Stimulated activated CD4-positive, alpha-beta T cell treated with anti-CD3 and anti-CD28 coated beads, Interleukin-12 subunit alpha, Interleukin-12 subunit beta, amount 100 ng/mL, for 24 hours (primary cell): Measurements from ENCODE around the gene CMPK2.

Source experiments
- DNase-seq, 2 experiments: peaks; one replicate each; pipeline ENCODE4 v3.0.0-alpha.2; 2020; ENCODE audit warnings: low read depth in 2 of 2

Gene CMPK2

DNA sequence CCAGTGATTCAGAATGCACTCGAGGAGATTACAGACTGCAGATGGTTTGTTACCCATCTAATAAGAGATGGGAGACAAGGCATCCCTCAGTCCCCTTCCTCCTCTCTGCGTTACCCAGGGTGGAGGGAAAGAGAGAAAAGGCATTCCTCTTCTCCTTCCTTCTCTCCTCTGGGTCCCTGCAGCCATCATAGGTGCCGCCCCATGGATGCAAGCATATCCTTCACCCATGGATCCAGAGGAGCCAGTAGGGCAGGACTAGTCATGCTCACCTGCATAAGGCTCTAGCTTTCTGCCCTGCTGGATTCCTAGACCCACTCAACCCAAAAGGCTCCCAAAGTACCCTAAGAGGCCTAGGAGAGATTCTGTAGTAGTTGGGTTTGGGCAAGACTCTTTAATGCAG is 20.4 kb downstream of the CMPK2 start:
- DNase-seq, result no peak

DNA sequence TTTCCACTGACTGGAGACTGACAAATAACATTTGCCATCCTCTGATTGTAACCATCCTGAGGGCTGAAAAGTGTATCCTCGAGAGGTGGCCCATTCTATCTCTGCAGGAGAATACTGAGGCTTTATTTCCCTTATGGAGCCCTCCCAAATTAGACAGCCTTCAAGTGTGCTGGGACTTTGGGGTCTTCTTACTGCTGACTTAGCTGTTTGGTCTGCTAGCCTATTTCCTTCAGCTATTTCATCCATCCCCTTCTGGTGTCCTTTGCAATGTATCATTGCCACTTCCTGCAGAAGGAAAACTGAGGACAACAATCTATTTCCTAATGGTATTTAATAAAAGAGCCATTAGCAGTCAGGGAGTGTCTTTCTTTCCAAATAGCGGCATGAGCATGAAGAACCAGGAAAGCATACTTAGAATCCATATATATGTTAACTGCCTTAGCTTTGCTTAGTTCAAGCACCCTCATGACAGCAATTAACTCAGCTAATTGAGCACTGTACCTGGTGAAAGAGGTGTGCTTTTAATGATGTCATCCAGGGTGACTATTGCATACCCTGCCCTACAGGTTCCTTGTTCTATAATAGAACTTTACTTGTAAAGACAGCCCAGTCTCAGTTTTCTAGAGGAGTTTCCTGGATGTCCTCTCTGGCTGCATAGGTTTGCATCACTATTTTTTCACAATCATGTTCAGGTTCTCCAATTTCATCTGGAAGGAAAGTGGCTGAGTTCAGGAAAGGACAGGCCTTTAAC is 24.0 kb downstream of the CMPK2 start:
- DNase-seq, result no peak

DNA sequence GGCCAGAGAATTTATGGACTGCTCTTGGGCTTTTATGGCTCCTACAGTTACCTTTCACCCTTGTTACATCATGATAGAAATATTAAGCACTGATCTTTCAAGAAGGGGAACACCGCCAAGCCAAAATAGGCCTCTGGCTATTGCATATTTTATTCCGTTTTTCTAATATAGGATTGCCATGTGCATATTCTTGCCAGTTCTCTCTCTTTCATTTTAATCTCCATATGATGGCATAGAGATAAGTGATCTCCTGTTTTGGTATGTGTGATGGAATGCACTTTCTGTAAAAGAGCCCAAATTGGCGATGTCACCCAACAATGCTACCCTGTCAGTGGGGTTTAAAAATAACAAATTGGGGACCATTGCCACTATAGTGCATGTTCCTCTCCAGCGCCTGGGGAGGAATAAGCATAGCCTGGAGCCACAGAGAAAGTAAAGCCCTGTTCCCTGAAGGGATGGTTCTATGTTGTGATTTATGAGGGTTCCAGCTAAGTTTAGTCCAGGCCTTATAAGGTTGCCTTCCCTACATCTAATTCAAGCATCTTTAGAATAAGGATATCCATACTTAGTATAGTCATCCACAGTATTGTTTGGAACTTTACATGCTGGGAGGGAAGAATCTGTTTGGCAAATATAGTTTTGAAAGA is 26.9 kb downstream of the CMPK2 start:
- no peak for DNase-seq

DNA sequence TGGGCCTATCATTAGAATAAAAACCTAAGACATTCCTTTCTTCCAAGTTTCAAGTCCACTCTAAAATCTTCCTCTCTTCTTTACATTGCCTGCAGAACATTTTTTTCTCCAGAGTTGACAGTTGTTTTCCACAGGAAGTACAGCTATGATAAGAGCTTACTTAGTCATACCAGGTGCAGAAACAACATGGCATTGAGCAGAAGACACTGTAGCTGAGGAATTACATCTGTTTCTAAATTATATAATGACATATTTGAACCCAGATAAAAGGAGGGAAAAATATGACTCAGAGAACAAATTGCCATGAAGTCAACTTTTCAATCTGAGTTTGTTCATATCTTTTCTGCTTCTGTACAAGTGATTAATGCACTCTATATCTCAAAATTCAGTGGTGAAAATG is 30.2 kb downstream of the CMPK2 start:
- DNase-seq, result no peak

DNA sequence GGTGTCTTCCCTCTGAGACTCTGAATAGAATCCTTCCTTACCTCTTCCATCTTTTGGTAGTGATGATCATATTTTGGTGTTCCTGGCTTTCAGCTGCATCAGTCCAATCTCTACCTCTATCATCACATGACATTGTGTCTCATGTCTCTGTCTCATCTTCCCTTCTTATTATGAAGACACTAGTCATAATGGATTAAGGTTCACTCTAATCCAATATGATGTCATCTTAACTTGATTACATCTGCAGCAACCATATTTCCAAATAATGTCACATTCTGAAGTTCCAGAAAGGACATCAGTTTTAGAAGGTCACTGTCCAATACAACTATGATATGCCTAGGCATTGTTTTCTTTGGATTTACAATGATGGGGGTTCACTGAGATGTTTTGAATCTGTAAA is 31.5 kb downstream of the CMPK2 start:
- DNase-seq, result no peak

DNA sequence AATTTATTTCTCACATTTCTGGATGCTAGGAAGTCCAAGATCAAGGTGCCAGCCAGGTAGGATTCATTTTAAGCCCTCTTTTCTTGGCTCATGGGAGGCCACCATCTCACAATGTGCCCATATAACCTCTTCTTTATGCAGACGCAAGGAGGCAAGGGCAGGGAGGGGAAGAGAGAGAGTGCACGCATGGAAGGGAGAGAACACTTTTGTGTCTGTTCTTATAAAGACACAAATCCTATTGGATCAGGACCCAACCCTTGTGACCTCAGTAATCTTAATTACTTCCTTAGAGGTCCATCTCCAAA is 32.5 kb downstream of the CMPK2 start:
- DNase-seq, result no peak

DNA sequence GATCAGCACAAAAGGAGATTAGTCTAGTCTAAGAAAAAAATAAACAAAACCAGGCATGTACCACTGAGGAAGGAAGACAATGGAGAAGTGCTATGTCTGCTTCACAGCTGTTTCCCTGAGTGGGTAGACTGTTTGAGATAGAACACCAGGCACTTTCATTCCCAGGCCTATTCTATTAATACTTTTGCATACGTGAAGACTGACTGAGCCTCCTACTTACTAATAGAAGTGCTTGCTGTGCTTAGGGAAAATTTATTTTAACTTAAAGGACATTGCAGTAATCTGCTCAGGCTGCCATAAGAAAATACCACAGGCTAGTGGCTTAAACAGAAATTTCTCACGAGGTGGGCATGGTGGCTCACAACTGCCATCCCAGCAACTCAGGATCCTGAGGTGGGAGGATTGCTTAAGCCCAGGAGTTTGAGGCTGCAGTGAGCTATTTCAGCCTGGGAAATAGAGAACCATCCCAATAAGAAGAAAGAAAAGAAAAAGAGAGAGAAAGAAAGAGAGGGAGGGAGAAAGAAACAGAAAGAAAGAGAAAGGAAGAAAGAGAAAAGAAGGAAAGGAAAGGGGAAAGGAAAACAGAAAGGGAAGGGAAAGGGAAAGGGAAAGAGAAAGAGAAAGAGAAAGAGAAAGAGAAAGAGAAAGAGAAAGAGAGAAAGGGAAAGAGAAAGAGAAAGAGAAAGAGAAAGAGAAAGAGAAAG is 33.0 kb downstream of the CMPK2 start:
- no peak for DNase-seq

DNA sequence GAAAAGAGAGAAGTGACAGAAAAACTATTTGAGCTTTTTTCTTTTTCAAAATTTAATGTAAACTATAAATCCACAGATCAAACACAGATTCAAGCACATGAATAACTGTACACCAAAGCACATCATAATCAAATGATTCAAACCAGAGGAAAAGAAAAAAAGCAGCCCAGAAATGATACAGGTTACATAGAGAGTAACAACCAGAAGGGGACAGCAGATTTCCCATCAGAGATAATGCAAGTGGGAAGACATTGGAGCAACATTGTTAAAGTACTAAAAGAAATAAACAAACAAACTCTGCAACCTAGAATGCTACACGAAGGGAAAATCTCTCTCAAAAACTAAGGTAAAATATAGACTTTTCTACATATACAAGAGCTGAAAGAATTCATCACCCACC is 34.5 kb downstream of the CMPK2 start:
- DNase-seq, result no peak

DNA sequence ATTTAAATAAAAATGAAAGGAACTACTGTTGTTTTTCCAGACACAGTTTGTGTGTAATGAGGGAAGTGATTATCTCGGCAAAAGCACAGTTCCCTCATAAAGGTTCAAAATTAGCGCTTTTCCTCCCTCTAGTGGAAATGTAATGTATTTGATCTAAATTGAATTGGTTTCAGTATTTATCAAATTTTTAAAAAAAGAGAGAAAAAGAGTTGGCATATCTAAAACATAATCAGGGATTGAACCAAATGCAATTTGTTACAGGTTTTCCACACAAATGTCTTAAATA is 37.5 kb downstream of the CMPK2 start:
- DNase-seq, result no peak

DNA sequence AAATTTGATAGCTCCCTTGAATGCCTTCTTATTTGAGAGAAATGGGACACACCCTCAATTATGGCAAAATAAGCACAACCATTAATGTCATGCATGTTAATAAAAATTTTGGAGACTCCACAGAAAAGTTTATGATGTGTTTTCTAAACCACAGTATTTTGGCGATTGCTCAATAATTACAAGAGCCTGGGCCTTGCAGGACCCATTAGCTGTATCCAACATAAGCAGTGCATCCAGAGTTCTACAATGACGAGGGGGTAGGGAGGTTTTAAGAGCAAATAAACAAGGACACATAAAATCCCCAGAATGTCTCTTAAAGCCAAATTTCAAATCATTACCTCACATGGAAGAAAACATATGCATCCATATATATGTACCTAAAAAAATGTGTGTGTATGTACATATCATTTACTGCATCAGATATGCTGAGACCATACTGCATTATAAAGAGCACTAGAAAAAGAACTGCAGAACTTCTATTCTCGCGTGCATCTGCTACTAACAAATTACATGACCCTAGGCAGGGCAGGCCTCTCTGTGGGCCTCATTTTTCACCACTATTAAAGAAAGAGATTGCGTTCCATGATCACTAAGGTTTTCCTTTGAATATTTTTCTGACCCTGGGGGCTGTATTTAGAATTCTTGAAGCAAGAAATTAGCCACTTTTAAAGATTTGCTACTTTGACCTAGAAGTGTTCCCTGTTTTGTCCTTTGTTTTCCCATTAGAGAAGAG is 38.0 kb downstream of the CMPK2 start:
- DNase-seq, result no peak

DNA sequence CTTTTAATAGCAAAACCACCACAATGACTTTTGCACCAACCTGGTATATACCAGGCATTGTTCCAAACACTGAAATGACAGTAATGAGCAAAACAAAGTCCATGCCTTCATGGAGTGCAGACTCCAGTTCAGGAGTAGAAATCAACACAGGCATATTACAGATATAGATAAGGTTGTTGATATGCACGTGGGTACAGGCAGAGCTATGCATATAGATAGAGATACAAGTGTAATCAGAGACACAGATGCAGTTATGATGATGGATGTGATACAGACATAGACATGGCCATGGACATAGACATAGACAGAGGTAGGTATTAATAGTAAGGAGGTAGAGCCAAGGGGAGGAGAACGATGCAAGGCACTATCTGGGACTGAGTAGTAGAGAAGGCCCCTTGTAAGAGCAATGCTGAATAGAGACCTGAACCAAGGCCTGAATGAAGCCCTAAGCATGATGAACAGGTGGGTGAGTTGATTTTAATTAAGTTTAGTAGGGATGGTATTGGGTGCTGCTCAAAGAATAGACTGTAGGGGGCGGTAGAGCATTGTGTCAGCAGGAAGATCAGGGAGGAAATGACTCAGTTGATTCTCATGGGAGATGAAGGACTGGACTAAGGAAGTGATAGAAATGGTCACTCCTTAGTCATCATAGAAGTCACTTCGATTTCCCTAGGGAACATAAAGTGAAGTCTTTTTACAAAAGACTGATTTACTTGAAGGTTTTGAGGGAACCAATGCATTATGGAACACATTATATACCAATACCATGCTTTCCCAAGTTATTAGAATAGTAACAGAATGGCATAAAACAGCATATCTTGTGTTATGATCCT is 39.4 kb downstream of the CMPK2 start:
- peak; percentile 15 to 58 for DNase-seq

DNA sequence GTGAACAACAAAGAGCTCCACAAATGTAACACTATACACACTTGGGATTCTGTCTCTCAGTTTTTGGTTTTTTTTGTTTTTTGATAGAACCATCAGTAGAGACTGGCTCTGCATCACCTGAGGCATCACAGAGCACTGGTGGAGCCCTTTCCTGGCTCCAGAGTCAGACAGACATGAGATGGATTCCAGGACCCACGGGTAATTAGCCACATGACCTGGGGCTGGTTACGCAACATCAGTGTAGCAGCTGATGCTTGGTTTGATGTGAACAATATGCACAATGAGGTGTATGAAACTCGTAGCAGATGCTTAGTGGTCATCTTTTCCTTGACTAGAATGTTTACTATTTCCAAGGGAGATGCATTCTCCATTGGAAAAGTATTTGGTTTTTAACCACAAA is 40.7 kb downstream of the CMPK2 start:
- DNase-seq, result no peak

DNA sequence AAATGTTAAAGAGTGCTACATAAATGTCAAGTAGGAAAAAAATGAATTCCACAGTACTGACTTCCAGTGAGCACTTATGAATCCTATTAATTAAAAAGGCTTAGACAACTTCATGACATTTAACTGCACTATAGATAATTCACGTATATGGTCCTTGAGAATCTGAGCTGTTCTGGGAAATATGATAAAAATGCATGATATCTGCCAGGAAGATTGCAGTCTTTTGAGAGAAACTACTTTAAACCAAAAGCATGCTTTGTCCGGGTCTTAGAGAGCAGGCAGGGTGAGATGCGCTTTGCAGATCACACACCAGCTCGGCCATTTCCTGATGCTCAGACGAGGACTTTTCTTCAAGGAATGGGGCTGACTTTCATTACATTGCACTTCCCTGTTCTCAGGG is 42.6 kb downstream of the CMPK2 start:
- DNase-seq, result no peak

DNA sequence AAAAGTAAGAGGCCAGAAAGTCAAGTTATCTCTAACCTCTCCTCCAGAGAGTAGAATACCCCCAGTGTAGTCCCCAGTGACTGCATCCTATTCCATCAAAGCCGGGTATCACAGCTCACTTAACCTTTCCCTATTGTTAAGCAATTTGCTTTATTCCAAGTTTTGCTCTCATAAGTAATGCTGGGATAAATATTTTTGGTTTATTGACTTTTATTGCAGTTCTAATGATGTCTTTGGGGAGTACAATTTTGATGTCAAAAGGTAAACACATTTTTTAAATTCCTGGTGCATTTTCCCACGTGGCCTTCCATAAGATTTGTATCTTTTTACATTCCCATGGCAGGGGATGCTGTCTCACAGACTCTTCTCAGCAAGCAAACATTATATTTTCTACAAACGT is 43.3 kb downstream of the CMPK2 start:
- no peak for DNase-seq

DNA sequence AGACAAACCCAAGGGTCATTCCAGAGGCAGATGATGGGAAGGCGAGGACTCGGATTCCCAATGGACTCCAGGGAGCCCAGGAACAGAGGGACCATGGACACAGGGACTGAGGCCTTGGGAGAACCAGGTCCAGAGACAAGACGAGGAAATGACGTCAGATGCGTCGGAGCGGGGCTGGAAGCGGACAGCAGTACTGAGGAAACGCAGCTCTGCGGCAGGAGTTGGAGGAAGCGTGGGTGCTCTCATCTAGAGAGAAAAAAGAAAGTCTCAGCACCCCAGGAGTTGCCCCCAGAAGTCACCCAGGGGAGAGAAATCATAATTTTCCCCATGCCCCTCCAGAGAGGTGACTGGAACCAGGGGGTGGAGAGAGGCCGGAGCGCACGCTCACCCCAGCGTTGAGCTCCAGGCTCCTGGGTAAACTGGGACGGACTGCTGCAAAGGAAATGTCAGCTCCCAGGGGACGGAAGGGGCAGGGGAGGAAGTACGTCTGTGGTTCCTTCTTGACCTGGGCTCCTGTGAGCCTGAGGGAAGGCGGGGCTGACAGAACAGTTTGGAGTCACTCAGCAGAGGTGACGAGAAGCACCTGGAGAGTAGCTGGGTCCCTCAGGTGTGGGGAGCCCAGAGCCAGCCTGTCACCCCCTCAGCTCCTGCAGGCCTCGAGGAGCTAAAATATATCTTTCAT is 44.7 kb downstream of the CMPK2 start:
- no peak for DNase-seq

DNA sequence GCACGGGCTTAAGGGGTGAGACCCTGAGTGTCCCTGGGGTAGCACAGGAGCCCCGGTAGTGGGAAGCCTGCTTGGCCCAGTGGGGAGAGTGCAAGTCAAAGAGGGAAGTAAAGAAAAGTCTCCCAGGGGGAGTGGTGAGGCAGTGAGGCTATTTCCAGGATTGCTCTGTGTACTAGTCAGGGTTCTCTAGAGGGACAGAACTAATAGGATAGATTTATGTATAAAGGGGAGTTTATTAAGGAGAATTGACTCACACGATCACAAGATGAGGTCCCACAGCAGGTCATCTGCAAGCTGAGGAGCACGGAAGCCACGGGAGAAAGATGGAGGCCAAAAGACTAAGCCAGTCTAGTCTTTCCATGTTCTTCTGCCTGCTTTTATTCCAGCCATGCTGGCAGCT is 45.5 kb downstream of the CMPK2 start:
- no peak for DNase-seq

DNA sequence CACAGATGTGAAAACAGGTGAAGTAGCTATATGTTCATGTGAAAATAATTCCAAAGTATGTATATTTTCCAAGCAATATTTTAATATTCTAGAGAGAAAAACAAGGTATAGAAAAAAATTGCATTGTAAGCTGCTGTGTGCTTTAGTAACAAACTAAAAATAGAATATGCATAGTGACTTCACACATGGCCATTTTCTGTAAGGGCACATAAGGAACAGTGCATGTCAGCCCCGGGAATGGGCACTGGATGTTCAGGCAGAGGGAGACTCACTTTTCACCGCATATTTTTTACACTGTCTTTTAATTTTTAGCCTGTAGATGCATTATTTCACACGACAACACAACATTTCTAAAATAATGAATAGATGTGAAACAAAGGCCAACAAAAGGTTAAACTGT is 46.0 kb downstream of the CMPK2 start:
- no peak for DNase-seq

DNA sequence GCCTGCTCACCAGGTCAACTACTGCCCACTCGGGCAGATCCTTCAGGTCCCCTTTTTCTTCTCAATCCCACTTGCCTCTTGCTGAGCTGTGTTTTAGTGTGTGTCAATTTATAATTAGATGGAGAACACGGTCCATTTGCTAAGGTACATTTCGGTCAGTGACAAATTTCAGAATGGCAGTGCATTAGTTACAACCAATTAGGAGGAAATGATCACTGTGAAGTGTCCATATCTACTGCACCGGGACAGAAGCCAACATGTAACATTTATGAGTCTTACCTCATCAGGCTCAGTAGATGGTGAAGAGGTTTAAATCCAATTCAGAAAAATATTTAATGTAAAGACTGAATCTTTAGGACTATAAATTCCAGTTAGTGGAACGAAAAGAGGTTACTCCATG is 47.7 kb downstream of the CMPK2 start:
- DNase-seq, result no peak

DNA sequence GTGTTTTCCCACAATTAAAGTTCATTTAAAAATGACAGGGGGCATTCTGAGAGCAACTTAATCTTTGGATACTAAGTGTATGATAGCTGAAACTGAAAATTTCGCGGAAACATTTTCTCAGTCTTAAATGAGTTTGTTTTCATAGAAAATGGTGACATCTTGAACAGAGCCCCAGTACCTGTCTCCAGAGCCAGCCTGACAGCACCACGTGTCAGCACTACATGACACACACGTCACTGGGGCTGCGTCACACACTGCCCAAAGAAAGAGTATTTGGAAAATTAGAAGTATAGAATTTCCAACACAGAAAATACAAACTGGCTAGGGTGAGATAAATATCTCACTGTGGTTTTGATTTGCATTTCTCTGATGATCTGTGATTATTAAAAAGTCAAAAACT is 50.8 kb downstream of the CMPK2 start:
- DNase-seq, result no peak

DNA sequence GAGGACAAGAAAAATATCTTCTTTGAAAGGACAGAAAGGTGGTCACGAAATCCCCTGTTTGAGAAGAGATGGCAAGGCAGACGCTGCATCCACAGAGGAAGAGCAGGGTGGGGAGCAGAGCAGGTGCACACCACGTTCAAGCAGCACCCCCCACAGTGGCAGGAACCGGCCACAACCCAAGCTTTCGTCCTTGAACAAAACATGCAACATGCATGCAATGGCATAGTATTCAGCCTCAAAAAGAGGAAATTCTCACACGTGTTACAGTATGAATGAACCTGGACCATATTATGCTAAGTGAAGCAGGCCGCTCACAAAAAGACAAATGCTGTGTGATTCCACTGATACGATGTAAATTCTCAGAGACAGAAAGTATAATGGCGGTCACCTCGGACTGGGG is 51.4 kb downstream of the CMPK2 start:
- DNase-seq, result no peak

DNA sequence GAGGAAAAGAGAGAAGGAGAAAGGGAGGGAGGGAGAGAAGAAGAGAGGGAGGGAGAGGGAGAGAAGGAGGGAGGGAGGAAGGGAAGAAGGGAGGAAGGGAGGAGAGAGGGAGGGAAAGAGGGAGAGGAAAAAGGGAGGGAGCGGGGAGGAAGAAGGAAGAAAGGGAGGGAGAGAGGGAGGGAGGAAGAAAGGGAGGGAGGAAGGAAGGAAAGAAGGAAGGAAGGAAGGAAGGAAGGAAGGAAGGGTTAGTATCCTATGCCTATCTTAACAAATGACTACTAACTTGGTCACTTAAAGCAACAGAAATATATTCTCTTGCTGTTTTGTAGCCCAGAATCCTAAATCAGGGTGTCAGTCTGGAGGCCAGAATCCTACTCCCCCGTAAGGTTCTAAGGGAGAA is 52.1 kb downstream of the CMPK2 start:
- no peak for DNase-seq
